Calu3 (cell line): ENCODE measurements around the gene CRTAP. TPM values are rescaled to one million over a fixed set of nuclear protein-coding genes. Genes with fewer than 3 reads are reported as not detected.
A peak's percentile ranks its signal among the peaks of the same experiment; 100 is the strongest.
"Not testable (repeated sequence)": the region's sequence is repeated elsewhere in the genome, so short reads cannot be mapped to it uniquely, and the experiment has no call there.

Experiments
- BruUV-seq: library from RNA; stranded (reverse); fragments of 400-500 nt; replicated peaks from 2 replicates; lab custom pipeline; 2021; lab: Mats Ljungman, UMichigan
- CTCF ChIA-PET: fragments of 300-600 bp; sonication (Branson Sonifier 250); formaldehyde crosslinking; loops from one replicate; lab custom pipeline; 2022; ENCODE audit warnings: antibody characterized with exemption; lab: Charles Lee
- DNase-seq: peaks from one replicate; pipeline ENCODE4 v3.0.0; 2022
- H3K27ac Mint-ChIP-seq: one replicate; pipeline ENCODE4 v1.8.0; 2022; ENCODE audit warnings: mixed read lengths; ENCODE audit not compliant: unreplicated experiment
- H3K27me3 Mint-ChIP-seq: one replicate; pipeline ENCODE4 v1.8.0; 2022; ENCODE audit warnings: mixed read lengths; ENCODE audit not compliant: unreplicated experiment
- H3K36me3 Mint-ChIP-seq: one replicate; pipeline ENCODE4 v1.8.0; 2022; ENCODE audit warnings: mild to moderate bottlenecking, moderate library complexity, mixed read lengths; ENCODE audit not compliant: insufficient read depth, unreplicated experiment
- H3K4me1 Mint-ChIP-seq: one replicate; pipeline ENCODE4 v1.8.0; 2022; ENCODE audit warnings: mild to moderate bottlenecking, low read depth, mixed read lengths; ENCODE audit not compliant: unreplicated experiment
- H3K4me3 Mint-ChIP-seq: one replicate; pipeline ENCODE4 v1.8.0; 2022; ENCODE audit warnings: mild to moderate bottlenecking, low read depth, moderate library complexity, mixed read lengths; ENCODE audit not compliant: unreplicated experiment
- H3K9me3 Mint-ChIP-seq: one replicate; pipeline ENCODE4 v1.8.0; 2022; ENCODE audit warnings: low read depth, mixed read lengths; ENCODE audit not compliant: unreplicated experiment
- intact Hi-C: fragments of 100-400 bp; cut with micrococcal nuclease; formaldehyde crosslinking; loops from one replicate; pipeline ENCODE4 v1.10.0; 2022; ENCODE audit not compliant: unreplicated experiment
- total RNA-seq: library from RNA; stranded (reverse); gene quantifications from 2 replicates; pipeline ENCODE4 v1.2.3, GENCODE V29; 2022
- TF ChIP-seq, protein P1 (sequence below): fragments of 200-600 bp; IDR thresholded peaks from one replicate; pipeline ENCODE4 v1.8.0; 2022; ENCODE audit warnings: antibody characterized with exemption; ENCODE audit not compliant: unreplicated experiment

CRTAP gene
- total RNA-seq, 1 experiment from 2014 or later: 76.9 TPM

DNA sequence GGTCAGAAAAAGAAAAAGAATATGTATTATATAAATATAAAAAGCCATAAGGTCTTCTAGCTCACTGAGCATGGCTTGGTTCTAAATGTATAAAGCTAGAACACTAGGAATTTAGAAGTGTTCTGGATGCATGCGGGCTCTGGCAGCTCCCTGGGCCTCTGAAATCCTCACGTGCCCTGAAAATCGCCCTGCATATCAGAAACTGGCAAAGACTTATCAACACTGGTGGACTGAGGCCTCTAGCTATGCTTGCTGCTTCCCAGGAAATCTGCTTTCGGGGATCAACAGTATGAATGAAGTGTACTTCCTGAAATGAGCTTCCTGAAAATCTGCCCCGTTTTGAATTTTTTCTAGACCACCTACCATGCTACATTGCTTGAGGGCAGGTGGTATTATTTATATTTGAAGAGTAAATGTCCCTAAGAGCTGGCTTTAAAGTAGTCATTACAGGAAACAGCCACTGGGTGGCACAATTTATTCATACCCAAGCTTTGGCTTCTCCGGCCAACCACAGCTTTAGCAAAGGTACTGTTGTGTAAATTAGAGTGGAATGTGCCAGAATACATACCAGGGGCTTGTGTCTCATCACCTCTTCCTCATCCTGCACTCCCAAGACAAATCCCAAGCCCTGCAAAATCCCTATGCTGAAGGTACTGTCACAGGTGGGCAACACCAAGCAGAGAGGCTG lies 17.7 kb downstream of the CRTAP start:
- CTCF ChIA-PET: interaction anchor here (0.6 to 3.7 kb wide), 6 partner anchors 122 to 656 kb away, joined by 3 to 120 read pairs (median 4); no protein-coding TSS in a partner anchor
- no peaks in the 10 kb centered on the region for H3K4me1 Mint-ChIP-seq
- no peaks in the 10 kb centered on the region for H3K9me3 Mint-ChIP-seq
- intact Hi-C loops: loop anchor here (1.0 to 10.0 kb wide), 3 partner anchors 121 to 653 kb away; no protein-coding TSS in a partner anchor
- H3K4me3 Mint-ChIP-seq: no peak overlapping the region
- peak; percentile 56 for DNase-seq
- no peaks in the 10 kb centered on the region for H3K36me3 Mint-ChIP-seq
- TF ChIP-seq, protein P1, sequence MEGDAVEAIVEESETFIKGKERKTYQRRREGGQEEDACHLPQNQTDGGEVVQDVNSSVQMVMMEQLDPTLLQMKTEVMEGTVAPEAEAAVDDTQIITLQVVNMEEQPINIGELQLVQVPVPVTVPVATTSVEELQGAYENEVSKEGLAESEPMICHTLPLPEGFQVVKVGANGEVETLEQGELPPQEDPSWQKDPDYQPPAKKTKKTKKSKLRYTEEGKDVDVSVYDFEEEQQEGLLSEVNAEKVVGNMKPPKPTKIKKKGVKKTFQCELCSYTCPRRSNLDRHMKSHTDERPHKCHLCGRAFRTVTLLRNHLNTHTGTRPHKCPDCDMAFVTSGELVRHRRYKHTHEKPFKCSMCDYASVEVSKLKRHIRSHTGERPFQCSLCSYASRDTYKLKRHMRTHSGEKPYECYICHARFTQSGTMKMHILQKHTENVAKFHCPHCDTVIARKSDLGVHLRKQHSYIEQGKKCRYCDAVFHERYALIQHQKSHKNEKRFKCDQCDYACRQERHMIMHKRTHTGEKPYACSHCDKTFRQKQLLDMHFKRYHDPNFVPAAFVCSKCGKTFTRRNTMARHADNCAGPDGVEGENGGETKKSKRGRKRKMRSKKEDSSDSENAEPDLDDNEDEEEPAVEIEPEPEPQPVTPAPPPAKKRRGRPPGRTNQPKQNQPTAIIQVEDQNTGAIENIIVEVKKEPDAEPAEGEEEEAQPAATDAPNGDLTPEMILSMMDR: no peak
- H3K27me3 Mint-ChIP-seq: no peaks in the 10 kb centered on the region
- H3K27ac Mint-ChIP-seq: no peak overlapping the region
- no TSS peak for BruUV-seq

DNA sequence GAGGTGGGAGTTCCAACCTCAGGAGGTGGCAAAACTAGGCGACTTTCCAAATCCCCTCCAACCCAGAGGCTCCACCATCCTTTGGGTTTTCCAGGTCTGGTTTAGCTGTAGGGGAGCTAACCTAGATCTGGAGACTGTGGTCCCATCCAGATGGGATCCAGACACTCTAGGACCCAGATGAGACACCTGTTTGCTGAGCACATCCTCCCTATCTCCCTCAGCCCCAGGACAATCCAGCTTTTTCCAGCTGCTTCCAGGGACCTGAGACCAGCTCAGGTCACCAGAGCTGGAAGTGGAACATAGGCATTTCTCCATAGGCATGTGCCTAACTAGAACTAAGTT lies 18.2 kb downstream of the CRTAP start:
- no peaks in the 10 kb centered on the region for H3K4me1 Mint-ChIP-seq
- H3K9me3 Mint-ChIP-seq: no peaks in the 10 kb centered on the region

DNA sequence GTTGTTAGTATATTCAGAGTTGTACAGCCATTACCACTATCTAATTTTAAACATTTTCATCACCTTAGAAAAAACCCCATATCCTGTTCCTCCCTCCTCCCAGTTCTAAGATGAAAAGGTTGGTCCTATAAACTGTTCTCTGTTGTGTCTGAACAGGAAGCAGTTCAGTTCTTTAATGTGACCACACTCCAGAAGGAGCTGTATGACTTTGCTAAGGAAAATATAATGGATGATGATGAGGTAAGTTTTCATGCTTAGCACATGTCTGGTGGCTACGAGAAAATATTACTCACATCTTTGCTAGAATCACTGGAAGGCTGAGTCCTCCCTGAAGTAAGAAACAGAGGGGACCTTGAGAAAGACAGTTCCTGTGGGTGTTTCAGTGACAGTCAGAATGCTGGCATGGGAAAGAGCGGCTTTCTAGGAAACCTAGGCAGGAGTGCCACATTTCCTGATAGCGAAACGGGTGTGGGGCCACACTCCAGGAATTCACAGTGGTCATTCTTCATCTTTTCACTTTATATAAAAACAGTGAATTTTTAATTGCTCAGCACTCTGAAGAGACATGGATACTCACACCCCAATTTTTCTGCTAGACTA lies 20.3 kb downstream of the CRTAP start:
- CTCF ChIA-PET: no interaction called here
- no peak for DNase-seq
- H3K27me3 Mint-ChIP-seq: no peaks in the 10 kb centered on the region
- H3K4me1 Mint-ChIP-seq: no peaks in the 10 kb centered on the region
- H3K9me3 Mint-ChIP-seq: no peaks in the 10 kb centered on the region
- TF ChIP-seq, protein P1: no peak
- intact Hi-C loops: loop anchor here (10.0 kb wide), 1 partner anchor 651 kb away; no protein-coding TSS in a partner anchor
- H3K4me3 Mint-ChIP-seq: no peak overlapping the region
- H3K36me3 Mint-ChIP-seq: no peaks in the 10 kb centered on the region
- no peak overlapping the region for H3K27ac Mint-ChIP-seq
- BruUV-seq: no TSS peak

More for the DNA sequence above, 18.2 kb downstream of the CRTAP start:
- CTCF ChIA-PET: interaction anchor here (1.0 to 3.7 kb wide), 4 partner anchors 122 to 655 kb away, joined by 3 to 120 read pairs (median 8); no protein-coding TSS in a partner anchor
- no peak overlapping the region for H3K4me3 Mint-ChIP-seq
- H3K36me3 Mint-ChIP-seq: no peaks in the 10 kb centered on the region
- H3K27me3 Mint-ChIP-seq: no peaks in the 10 kb centered on the region
- DNase-seq: no peak
- intact Hi-C loops: loop anchor here (10.0 kb wide), 1 partner anchor 653 kb away; no protein-coding TSS in a partner anchor
- TF ChIP-seq, protein P1: no peak
- BruUV-seq: no TSS peak
- no peak overlapping the region for H3K27ac Mint-ChIP-seq

DNA sequence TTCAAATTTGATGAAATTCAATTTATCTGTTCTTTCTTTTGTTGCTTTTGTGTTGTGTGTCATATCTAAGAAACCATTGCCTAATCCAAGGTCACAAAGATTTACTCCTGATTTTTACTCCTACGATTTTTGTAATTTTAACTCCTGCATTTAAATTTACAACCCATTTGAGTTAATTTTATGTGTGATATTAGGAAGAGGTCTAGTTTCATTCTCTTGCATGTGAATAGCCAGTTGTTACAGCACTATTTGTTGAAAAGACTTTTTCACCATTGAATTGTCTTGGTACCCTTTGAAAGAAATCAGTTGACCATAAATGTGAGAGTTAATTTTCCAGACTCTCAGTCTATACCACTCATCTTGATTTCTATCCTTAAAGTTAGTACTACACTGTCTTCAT lies 23.9 kb downstream of the CRTAP start:
- no peaks in the 10 kb centered on the region for H3K36me3 Mint-ChIP-seq
- DNase-seq: no peak
- H3K4me3 Mint-ChIP-seq: no peak overlapping the region
- BruUV-seq: no TSS peak
- H3K27ac Mint-ChIP-seq: no peak overlapping the region
- CTCF ChIA-PET: no interaction called here
- TF ChIP-seq, protein P1: no peak
- no peaks in the 10 kb centered on the region for H3K9me3 Mint-ChIP-seq
- intact Hi-C loops: loop anchor here (10.0 kb wide), 1 partner anchor 647 kb away; no protein-coding TSS in a partner anchor
- H3K4me1 Mint-ChIP-seq: no peaks in the 10 kb centered on the region
- no peaks in the 10 kb centered on the region for H3K27me3 Mint-ChIP-seq

DNA sequence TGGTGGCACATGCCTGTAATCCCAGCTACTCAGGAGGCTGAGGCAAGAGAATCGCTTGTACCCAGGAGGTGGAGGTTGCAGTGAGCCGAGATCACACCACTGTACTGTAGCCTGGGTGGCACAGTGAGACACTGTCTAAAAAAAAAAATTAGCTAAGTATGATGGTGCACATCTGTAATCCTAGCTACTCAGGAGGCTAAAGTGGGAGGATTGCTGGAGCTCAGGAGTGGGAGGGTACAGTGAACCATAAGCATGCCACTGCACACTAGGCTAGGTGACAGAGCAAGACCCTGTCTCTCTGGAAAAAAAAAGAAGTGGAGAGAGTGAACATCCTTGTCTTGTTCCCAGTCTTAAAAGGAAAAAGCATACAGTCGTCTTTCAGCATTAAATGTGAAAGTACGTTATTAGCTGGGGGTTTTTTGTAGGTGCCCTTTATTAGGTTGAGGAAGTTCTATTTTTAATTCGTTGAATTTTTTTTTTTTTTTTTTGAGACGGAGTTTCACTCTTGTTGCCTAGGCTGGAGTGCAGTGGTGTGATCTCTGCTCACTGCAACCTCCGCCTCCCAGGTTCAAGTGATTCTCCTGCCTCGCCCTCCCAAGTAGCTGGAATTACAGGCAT lies 25.3 kb downstream of the CRTAP start:
- BruUV-seq, H3K4me1 Mint-ChIP-seq, H3K36me3 Mint-ChIP-seq, H3K27ac Mint-ChIP-seq, H3K9me3 Mint-ChIP-seq, DNase-seq, H3K4me3 Mint-ChIP-seq, H3K27me3 Mint-ChIP-seq, CTCF ChIA-PET: not testable (repeated sequence)
- intact Hi-C loops: loop anchor here (10.0 kb wide), 1 partner anchor 646 kb away; no protein-coding TSS in a partner anchor
